NB4 (cell line): Measurements from ENCODE around the gene EPHA10.
"Not testable (repeated sequence)": the region's sequence is repeated elsewhere in the genome, so short reads cannot be mapped to it uniquely, and the experiment has no call there.

ENCODE experiments used
- DNase-seq: peaks from one replicate; pipeline ENCODE4 v3.0.0; 2010; ENCODE audit warnings: low read depth
- H3K4me3 ChIP-seq: one replicate; pipeline ENCODE4 v1.5.1; 2011; ENCODE audit warnings: mild to moderate bottlenecking, low read depth, low read length, moderate library complexity
- MYC ChIP-seq: IDR thresholded peaks from 2 replicates; pipeline ENCODE4 v1.6.1; 2011; ENCODE audit warnings: low read depth, low read length
- POLR2A ChIP-seq: IDR thresholded peaks from 2 replicates; pipeline ENCODE4 v1.6.1; 2011; ENCODE audit warnings: mild to moderate bottlenecking; ENCODE audit not compliant: insufficient read length; ENCODE audit errors: extremely low read depth
- TF ChIP-seq, protein P1 (sequence below): IDR thresholded peaks from 2 replicates; pipeline ENCODE4 v1.6.1; 2011; ENCODE audit warnings: low read depth, low read length
- TF ChIP-seq, protein P2 (sequence below): IDR thresholded peaks from one replicate; pipeline ENCODE4 v1.5.1; 2012; ENCODE audit warnings: low read depth, low read length

Gene EPHA10

DNA sequence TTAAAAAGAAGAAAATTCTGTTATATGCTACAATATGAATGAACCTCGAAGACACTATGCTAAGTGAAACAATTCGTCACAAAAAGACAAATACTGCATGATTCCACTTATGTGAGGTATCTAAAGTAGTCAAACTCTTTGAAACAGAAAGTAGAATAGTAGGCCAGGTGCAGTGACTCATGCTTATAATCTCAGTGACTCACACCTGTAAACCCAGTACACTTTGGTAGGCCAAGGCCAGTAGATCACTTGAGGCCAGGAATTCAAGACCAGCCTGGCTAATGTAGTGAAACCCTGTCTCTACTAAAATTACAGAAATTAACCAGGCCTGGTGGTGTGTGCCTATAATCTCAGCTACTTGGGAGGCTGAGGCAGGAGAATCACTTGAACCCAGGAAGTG is 25.7 kb downstream of the EPHA10 start:
- no peak for DNase-seq
- no peak for TF ChIP-seq MYC
- TF ChIP-seq, protein P1, sequence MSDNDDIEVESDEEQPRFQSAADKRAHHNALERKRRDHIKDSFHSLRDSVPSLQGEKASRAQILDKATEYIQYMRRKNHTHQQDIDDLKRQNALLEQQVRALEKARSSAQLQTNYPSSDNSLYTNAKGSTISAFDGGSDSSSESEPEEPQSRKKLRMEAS: no peak
- TF ChIP-seq POLR2A: no peak
- TF ChIP-seq, protein P2, sequence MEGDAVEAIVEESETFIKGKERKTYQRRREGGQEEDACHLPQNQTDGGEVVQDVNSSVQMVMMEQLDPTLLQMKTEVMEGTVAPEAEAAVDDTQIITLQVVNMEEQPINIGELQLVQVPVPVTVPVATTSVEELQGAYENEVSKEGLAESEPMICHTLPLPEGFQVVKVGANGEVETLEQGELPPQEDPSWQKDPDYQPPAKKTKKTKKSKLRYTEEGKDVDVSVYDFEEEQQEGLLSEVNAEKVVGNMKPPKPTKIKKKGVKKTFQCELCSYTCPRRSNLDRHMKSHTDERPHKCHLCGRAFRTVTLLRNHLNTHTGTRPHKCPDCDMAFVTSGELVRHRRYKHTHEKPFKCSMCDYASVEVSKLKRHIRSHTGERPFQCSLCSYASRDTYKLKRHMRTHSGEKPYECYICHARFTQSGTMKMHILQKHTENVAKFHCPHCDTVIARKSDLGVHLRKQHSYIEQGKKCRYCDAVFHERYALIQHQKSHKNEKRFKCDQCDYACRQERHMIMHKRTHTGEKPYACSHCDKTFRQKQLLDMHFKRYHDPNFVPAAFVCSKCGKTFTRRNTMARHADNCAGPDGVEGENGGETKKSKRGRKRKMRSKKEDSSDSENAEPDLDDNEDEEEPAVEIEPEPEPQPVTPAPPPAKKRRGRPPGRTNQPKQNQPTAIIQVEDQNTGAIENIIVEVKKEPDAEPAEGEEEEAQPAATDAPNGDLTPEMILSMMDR: no peak
- no peak overlapping the region for H3K4me3 ChIP-seq

DNA sequence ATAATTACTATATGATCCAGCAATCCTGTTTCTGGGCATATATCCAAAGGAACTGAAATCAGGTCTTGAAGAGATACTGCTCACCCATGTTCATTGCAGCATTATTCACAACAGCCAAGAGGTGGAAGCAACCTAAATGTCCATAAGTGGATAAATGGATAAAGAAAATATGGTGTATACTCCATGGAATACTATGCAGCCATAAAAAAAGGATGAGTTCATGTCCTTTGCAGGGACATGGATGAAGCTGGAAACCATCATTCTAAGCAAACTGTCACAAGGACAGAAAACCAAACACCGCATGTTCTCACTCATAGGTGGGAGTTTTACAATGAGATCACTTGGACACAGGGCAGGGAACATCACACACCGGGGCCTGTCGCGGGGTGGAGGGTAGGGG is 26.3 kb downstream of the EPHA10 start:
- not testable (repeated sequence) for H3K4me3 ChIP-seq, DNase-seq

DNA sequence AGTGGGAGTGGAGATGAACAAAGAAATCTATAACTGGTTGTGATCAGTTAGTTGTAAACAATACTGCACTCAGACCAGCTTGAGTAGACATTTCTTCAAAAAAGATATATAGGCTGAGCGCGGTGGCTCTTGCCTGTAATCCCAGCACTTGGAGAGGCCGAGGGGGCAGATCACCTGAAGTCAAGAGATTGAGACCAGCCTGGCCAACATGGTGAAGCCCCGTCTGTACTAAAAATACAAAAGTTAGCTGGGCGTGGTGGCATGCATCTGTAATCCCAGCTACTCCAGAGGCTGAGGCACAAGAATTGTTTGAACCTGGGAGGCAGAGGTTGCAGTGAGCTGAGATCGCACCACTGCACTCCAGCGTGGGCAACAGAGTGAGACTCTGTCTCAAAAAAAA is 26.9 kb downstream of the EPHA10 start:
- H3K4me3 ChIP-seq: not testable (repeated sequence)

DNA sequence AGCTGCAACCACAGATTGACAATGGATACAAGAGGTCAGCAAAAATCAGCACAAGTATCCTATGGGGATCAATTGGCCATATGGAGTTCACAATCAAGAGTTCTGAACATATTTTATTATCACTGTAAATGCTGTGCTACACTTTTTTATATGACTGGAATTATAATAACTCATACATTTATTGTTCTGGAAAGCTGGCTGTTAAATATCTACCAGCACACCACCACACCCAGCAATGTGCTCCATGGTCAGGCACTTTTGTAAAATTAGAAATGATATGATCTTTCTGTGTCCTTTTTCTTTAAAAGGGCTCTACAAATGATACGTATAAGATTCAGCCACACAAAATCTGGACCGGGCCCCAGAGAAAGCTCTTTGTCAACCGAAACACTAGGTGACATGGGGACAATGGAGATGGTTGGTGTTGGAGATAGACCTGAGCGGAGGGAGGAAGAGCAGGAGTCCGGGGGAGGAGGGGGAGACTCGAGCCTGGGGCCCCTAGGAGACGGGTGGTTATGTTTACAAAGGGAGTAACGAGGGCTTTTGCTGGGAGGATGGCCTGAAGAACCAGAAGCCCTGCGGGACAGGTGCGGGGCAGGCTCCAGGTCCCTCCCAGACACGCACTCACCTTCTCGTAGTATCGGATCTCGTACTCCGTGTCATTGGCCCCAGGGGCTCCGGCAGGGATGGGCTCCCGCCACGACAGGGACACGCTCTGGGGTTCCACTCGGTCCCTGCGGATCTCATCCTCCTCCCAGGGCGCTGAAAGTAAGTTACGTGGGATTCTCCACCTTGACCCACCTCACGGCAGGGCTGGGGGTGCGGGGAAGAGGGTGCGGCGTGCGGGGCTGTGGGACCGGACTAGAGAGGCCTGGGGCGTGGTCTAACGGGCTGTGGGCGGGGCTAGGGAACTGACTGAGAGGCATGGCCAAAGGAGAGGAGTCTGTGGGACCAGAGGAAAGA is 30.0 kb downstream of the EPHA10 start:
- H3K4me3 ChIP-seq: no peak overlapping the region
- DNase-seq: no peak
- TF ChIP-seq, protein P1: no peak
- TF ChIP-seq, protein P2: no peak
- TF ChIP-seq MYC (no peak), POLR2A (no peak)

More for the DNA sequence above, 26.9 kb downstream of the EPHA10 start:
- not testable (repeated sequence) for DNase-seq

DNA sequence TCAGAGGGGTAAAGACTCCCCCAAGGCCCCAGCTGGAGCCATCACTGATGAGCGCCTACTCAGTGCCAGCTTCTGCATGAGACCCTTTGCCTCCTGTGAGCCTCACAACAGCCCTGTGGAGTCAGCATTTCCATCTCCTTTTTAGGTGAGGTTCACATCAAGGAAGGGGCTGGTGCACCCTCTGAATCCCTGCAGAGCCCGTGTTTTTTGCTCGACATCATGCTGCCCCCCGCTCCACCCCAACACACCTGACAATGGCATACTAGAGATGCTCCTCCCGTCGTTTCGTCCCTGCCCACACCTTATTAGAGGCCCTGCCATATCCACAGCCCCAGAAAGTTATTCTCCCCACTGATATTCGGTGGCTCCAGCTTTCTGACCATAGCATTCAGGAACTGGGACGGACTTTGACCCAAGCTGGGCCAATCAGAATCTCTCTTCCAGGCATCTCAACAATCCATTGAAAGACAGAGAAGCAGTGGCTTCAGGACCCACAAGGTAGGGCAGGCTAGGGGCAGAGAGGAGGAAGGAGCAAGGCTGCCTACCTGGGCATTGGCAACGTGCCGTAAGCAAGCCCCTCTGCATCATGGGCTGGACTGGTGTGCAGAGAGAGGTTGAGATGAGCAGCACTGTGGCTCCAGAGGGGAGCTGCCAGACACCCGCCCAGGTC is 32.7 kb downstream of the EPHA10 start:
- TF ChIP-seq, protein P1: no peak
- TF ChIP-seq, protein P2: no peak
- no peak for TF ChIP-seq MYC
- TF ChIP-seq POLR2A: no peak
- no peak for DNase-seq
- H3K4me3 ChIP-seq: no peak overlapping the region

DNA sequence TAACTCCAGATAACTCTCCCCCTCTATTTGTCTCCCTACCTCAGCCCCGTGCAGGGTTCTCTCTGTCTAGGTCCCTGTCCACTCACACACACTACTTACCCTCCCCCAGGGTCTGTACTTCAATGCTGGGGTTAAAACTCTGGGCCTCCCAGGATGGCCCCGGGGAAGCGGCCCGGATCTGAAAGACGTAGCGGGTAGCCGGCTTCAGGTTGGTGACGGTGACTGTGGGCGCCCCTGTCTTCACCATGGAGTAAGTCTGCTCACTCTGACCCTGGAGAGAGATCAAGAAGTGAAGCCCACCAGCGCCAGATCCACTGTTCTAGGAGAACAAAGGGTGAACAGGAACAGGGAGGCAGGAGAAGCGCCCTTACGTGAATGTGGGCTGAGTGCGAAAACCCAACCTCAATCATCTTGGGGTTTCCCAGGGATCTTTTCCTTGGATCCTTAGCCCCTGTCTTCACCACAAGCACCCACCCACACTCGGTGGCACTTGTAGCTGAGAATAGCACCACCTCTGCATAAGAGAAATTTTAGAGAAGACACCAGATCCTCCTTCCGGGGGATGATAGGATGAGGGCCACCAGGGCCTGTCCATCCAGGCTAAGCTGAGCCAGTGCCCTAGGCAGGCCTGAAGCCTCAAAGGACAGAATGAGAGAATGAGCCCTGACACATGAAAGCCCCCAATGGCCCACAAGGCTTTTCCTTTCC is 33.5 kb downstream of the EPHA10 start:
- TF ChIP-seq, protein P1: no peak
- TF ChIP-seq POLR2A (no peak), MYC (no peak)
- TF ChIP-seq, protein P2: no peak
- H3K4me3 ChIP-seq: no peak overlapping the region
- DNase-seq: no peak
